CD4-positive, alpha-beta T cell treated with Interleukin-4 for 4 hours (primary cell): Measurements from ENCODE around the gene ABCB7.
"Not testable (repeated sequence)": the region's sequence is repeated elsewhere in the genome, so short reads cannot be mapped to it uniquely, and the experiment has no call there.

Experiments used
- DNase-seq: peaks from one replicate; pipeline ENCODE4 v3.0.0-alpha.2; 2020

ABCB7 gene

GRCh38 chrX:75096331-75096730 lies 59.8 kb downstream of the ABCB7 start:
- DNase-seq, result no peak

DNA sequence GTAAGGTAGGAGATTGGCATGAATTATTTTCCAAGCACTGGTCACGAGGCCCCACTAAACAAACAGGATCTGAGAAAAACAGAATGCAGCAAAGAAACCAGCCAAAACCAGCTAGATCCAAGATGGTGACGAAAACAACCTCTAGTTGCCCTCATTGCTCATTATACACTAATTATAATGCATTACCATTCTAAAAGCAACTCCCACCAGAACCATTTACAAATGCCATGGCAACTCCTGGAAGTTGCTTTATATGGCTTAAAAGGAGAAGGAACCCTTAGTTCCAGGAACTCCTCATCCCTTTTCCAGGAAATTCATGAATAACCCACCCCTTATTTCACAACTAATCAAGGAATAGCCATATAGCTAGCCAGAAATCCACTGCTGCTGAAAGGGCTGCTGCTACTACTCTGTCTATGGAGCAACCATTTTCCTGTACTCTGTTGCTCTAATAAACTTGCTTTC lies 69.3 kb downstream of the ABCB7 start:
- no peak for DNase-seq

DNA sequence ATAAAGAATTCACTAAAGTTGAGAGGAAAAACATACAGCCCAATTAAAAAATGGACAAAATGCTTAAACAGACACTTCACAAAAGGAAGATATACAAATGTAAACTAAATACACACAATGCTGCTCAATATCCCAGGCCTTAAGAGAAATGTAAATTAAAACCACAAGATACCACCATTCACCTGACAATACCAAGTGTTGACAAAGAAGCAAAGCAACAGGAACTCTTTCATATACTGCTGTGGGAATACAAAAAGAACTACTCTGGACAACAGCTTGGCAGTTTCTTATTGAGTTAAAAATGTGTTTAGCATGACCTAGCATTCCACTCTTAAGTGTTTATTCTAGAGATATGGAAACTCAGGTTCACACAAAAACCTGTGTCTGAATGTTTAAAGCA lies 71.3 kb downstream of the ABCB7 start:
- no peak for DNase-seq

DNA sequence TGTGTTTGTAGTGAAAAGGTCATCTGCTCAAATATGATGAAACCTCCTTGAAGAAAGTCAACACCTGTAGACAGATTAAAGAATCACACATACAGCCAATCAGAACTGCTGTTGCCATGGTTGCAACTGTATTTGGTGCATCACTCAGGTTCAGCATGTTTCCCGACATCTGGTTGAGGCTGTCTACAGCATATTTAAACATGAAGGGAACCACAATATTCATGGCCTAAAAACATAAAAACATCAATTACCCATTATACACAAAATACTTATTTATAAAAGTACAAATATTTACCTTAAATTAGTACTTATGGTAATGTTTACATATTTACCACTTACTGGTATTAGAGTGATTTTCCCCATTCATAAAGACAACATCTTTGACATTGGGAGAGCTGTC lies 79.7 kb downstream of the ABCB7 start:
- DNase-seq, result no peak

GRCh38 chrX:75074475-75074874 lies 81.6 kb downstream of the ABCB7 start:
- no peak for DNase-seq

GRCh38 chrX:75071334-75071733 lies 84.7 kb downstream of the ABCB7 start:
- no peak for DNase-seq

DNA sequence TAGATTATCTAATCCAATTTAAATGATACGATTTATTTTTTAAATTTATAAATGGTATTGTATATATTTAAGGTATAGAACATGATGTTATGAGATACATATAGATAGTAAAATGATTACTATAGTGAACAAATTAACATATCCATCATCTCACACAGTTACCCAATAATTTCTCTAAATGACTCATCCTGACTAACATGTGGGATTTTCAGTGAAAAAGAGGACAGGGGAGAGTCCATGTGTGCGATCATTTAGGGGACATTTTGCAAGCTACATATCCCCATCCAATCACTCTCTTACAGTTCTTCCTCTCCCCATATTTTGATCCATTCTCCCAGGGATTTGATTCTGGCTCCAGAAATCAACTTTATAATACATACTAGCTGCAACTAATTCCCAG lies 88.2 kb downstream of the ABCB7 start:
- DNase-seq, result no peak

- DNase-seq, result no peak
Measured at GRCh38 chrX:75061701-75062100, 94.4 kb downstream of the ABCB7 start.

- no peak for DNase-seq
Measured at GRCh38 chrX:75051047-75051446, 105.0 kb downstream of the ABCB7 start.

- DNase-seq, result no peak
Measured at GRCh38 chrX:75045369-75045768, 110.7 kb downstream of the ABCB7 start.

DNA sequence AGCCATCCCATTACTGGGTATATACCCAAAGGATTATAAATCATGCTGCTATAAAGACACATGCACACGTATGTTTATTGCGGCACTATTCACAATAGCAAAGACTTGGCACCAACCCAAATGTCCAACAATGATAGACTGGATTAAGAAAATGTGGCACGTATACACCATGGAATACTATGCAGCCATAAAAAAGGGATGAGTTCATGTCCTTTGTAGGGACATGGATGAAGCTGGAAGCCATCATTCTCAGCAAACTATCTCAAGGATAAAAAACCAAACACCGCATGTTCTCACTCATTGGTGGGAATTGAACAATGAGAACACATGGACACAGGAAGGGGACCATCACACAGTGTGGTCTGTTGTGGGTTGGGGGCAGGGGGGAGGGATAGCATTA lies 111.9 kb downstream of the ABCB7 start:
- DNase-seq, result not testable (repeated sequence)

DNA sequence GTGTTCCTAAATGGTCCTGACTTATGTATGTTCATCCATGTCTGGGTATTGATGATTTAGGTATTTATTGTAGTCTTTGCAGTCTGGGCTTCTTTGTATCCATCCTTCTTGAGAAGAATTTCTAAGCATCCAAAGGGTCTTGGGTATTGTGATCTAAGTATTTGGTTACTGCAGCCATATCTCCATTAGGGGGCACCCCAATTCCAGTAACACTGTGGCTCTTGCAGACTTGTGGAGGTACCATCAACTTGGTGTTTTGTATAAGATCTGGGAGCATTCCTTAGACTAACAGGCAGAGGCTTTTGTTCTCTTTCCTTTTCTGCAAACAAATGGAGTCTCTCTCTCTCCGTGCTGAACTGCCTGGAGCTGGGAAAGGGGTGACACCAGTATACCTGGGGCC lies 117.2 kb downstream of the ABCB7 start:
- DNase-seq, result peak; percentile 0
